SH-SY5Y (cell line): Measurements from ENCODE around the gene KCNJ3.

ENCODE experiments used
- GATA2 ChIP-seq: IDR thresholded peaks from 2 replicates; pipeline ENCODE4 v1.6.1; 2011; ENCODE audit warnings: mild to moderate bottlenecking, low read depth, low read length
- GATA3 ChIP-seq: IDR thresholded peaks from 2 replicates; pipeline ENCODE4 v1.6.1; 2011; ENCODE audit warnings: low read depth, mild to moderate bottlenecking, low read length, moderate library complexity

GRCh38 chr2:154776825-154777224 is 78.3 kb downstream of the KCNJ3 start:
- no peak for TF ChIP-seq GATA2
- no peak for TF ChIP-seq GATA3
